ENCODE measurements around the gene KISS1R.

Gene KISS1R

DNA sequence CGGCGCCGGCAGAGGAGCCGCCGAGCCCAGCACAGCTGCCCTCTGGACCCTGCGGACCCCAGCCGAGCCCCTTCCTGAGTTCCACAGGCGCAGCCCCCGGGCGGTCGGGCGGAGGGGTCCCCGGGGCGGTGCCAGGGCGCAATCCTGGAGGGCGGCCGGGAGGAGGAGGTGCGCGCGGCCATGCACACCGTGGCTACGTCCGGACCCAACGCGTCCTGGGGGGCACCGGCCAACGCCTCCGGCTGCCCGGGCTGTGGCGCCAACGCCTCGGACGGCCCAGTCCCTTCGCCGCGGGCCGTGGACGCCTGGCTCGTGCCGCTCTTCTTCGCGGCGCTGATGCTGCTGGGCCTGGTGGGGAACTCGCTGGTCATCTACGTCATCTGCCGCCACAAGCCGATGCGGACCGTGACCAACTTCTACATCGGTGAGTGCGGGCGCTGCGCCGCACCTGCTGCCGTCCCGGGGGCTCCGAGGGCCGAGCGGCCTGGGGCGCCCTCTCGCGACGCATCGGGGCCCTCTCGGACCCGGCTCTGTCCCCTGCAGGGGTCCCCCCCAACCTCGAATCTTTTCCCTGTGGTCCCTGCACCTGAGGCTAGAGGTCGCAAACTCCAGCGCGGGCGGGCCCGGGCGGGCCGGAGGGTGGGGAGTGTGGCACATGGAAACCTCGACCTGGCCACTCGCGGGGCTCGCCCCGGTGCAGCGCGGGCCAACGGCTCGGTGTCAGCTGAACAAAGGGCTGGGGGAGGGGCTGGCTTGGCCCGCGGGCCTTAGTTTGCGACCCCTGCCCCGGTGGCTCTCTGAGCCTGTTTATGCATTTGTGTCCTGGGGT, at the start of gene KISS1R:
Gene KISS1R (plus strand): TSS at position 11 of the 829 bp plus-strand sequence. CDS start 170 bp downstream, at position 181.
- TF ChIP-seq, protein P1, sequence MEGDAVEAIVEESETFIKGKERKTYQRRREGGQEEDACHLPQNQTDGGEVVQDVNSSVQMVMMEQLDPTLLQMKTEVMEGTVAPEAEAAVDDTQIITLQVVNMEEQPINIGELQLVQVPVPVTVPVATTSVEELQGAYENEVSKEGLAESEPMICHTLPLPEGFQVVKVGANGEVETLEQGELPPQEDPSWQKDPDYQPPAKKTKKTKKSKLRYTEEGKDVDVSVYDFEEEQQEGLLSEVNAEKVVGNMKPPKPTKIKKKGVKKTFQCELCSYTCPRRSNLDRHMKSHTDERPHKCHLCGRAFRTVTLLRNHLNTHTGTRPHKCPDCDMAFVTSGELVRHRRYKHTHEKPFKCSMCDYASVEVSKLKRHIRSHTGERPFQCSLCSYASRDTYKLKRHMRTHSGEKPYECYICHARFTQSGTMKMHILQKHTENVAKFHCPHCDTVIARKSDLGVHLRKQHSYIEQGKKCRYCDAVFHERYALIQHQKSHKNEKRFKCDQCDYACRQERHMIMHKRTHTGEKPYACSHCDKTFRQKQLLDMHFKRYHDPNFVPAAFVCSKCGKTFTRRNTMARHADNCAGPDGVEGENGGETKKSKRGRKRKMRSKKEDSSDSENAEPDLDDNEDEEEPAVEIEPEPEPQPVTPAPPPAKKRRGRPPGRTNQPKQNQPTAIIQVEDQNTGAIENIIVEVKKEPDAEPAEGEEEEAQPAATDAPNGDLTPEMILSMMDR (conservative IDR thresholded peaks at IDR 0.05; ENCODE audit: low read length), result peak; percentile 46
- TF ChIP-seq EZH2phosphoT487 (IDR thresholded peaks at IDR 0.05; ENCODE audit: borderline replicate concordance), result no peak
- peaks cover 2% of the 10 kb centered on the region; the same call in 1 of the 2 replicates for H3F3A ChIP-seq (ENCODE audit: low read depth)
- H3K36me3 ChIP-seq (ENCODE audit: insufficient read depth, low read length), result no peaks in the 10 kb centered on the region
- no peaks in the 10 kb centered on the region for H4K20me1 ChIP-seq (ENCODE audit: insufficient read depth, low read length, poor library complexity, severe bottlenecking)
- H3K9ac ChIP-seq (ENCODE audit: low read depth, low read length, poor library complexity, severe bottlenecking), result no peak within 1 kb of the TSS
- peaks cover 9% of the 10 kb centered on the region; the same call in 1 of the 2 replicates for H3K79me2 ChIP-seq (ENCODE audit: insufficient read depth, low read length)
- peaks cover 8% of the 10 kb centered on the region for H3K4me1 ChIP-seq (ENCODE audit: insufficient read depth, low read length, poor library complexity, severe bottlenecking)
- H2AFZ ChIP-seq (ENCODE audit: low read length), result no peak within 1 kb of the TSS
- H3K9me3 ChIP-seq (ENCODE audit: insufficient read depth, low read depth, low read length), result no peaks in the 10 kb centered on the region
- H3K4me2 ChIP-seq (ENCODE audit: low read depth, low read length, poor library complexity, severe bottlenecking), result no peak within 1 kb of the TSS
- no peaks in the 10 kb centered on the region for H3K27me3 ChIP-seq (ENCODE audit: insufficient read depth, low read length, poor library complexity, severe bottlenecking)
- H3K4me3 ChIP-seq (ENCODE audit: low read length, poor library complexity, severe bottlenecking), result peak within 1 kb of the TSS; percentile 2
- H3K9me2 ChIP-seq (replicated peaks; ENCODE audit: low read depth, low read length), result no peaks in the 10 kb centered on the region

DNA sequence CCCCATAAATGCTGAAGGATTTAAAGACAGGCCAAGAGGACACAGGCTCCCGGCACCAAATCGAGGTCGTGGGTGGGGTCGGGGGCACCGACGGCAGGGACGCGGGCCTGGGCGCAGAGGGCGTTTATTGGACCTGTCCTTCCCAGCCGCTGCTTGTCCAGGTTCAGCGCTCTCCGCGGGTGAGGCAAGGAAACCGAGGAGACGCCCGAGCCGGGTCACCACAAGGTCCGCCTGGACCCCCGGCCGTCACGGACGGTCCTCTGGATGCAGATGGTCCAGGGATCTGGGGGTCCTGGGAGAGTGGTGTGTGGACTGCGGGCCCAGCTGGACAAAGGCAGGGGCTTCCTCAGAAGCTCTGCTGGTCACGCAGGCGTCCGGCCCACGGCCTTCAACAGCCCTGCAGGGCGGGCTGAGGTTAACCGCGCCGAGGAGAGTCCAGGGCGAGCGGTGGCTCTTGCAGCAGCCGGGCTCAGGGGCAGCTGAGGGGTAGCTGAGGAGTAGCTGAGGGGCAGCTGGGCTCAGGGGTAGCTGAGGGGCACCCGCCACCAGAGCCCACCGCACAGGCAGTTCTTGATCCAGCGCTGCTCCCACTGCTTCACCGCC, 49.2 kb upstream of the KISS1R start:
- no peaks in the 10 kb centered on the region for H3K9me2 ChIP-seq (replicated peaks; ENCODE audit: low read depth, low read length)

DNA sequence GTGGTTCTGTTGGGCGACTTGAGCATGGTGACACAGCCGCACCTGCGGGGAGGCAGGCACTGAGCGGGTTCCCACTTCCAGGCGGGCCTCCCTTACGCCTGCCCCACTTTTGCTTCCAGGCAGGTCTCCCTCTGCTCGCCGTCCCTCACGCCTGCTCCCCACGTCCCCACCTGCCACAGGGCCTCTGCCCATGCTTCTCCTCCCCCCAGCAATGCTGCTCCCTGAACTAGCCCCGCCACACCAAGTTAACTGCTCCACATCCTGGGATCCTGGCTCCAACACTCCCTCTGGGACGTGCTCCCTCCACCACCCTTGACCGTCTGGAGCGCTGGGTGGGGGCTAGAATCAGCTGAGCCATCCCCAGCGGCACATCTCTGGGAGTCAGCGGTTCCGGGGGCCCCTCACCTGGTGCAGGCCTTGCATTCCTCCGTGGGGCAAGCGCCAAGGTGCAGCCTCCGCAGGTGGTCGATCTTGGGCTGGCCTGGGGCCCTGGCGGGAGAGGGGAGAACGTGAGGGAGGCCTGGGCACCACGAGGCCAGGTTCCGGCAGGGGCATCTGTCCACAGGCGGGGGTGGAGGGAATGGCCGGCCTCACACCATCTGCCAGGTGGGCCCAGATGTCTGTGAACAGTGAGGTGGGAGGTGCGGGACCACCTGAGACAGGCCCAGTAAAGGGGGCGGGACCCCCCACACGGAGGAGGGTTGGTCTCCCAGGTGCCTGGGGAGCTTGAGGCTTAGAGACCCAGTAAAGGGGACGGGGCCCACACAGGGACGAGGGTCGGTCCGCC, 48.5 kb upstream of the KISS1R start:
- Histone ChIP-seq H2AFZ (ENCODE audit: low read length) (no peak overlapping the region), H3K36me3 (ENCODE audit: insufficient read depth, low read length) (no peaks in the 10 kb centered on the region; the same call in 1 of the 2 replicates), H3F3A (ENCODE audit: low read depth) (no peaks in the 10 kb centered on the region; the same call in 1 of the 2 replicates), H3K4me2 (ENCODE audit: low read depth, low read length, poor library complexity, severe bottlenecking) (no peak overlapping the region), H4K20me1 (ENCODE audit: insufficient read depth, low read length, poor library complexity, severe bottlenecking) (no peaks in the 10 kb centered on the region), H3K9ac (ENCODE audit: low read depth, low read length, poor library complexity, severe bottlenecking) (no peak overlapping the region), H3K9me2 (replicated peaks; ENCODE audit: low read depth, low read length) (no peaks in the 10 kb centered on the region), H3K4me3 (ENCODE audit: low read length, poor library complexity, severe bottlenecking) (no peak overlapping the region), H3K79me2 (ENCODE audit: insufficient read depth, low read length) (no peaks in the 10 kb centered on the region), H3K4me1 (ENCODE audit: insufficient read depth, low read length, poor library complexity, severe bottlenecking) (no peaks in the 10 kb centered on the region), H3K9me3 (ENCODE audit: insufficient read depth, low read depth, low read length) (no peaks in the 10 kb centered on the region), H3K27me3 (ENCODE audit: insufficient read depth, low read length, poor library complexity, severe bottlenecking) (no peaks in the 10 kb centered on the region)
- no peak for TF ChIP-seq EZH2phosphoT487 (IDR thresholded peaks at IDR 0.05; ENCODE audit: borderline replicate concordance)
- TF ChIP-seq, protein P1 (conservative IDR thresholded peaks at IDR 0.05; ENCODE audit: low read length), result no peak

More for the DNA sequence above, 49.2 kb upstream of the KISS1R start:
- Histone ChIP-seq H3K4me1 (ENCODE audit: insufficient read depth, low read length, poor library complexity, severe bottlenecking) (no peaks in the 10 kb centered on the region), H3F3A (ENCODE audit: low read depth) (no peaks in the 10 kb centered on the region; the same call in 1 of the 2 replicates), H3K79me2 (ENCODE audit: insufficient read depth, low read length) (no peaks in the 10 kb centered on the region), H3K4me2 (ENCODE audit: low read depth, low read length, poor library complexity, severe bottlenecking) (no peak overlapping the region), H2AFZ (ENCODE audit: low read length) (no peak overlapping the region), H3K36me3 (ENCODE audit: insufficient read depth, low read length) (no peaks in the 10 kb centered on the region; the same call in 1 of the 2 replicates), H3K9me3 (ENCODE audit: insufficient read depth, low read depth, low read length) (no peaks in the 10 kb centered on the region), H3K9ac (ENCODE audit: low read depth, low read length, poor library complexity, severe bottlenecking) (no peak overlapping the region), H3K4me3 (ENCODE audit: low read length, poor library complexity, severe bottlenecking) (no peak overlapping the region), H4K20me1 (ENCODE audit: insufficient read depth, low read length, poor library complexity, severe bottlenecking) (no peaks in the 10 kb centered on the region), H3K27me3 (ENCODE audit: insufficient read depth, low read length, poor library complexity, severe bottlenecking) (no peaks in the 10 kb centered on the region)
- no peak for TF ChIP-seq EZH2phosphoT487 (IDR thresholded peaks at IDR 0.05; ENCODE audit: borderline replicate concordance)
- TF ChIP-seq, protein P1 (conservative IDR thresholded peaks at IDR 0.05; ENCODE audit: low read length), result no peak
